SU-DHL-6 (cell line): ENCODE results near the gene SVIL.

Experiments
- CTCF ChIP-seq: fragments of 200-600 bp; sonication (generic); IDR thresholded peaks from one replicate; pipeline ENCODE4 v1.5.1; 2017; ENCODE audit warnings: antibody characterized with exemption, mild to moderate bottlenecking, low read length, moderate library complexity; ENCODE audit not compliant: insufficient read depth, poor library complexity, severe bottlenecking
- EZH2phosphoT487 ChIP-seq: fragments of 200-600 bp; sonication (generic), shearing (Covaris generic); conservative IDR thresholded peaks from 2 replicates; pipeline ENCODE4 v1.6.1; 2018; ENCODE audit warnings: mild to moderate bottlenecking, antibody characterized with exemption, low read length, moderate library complexity, mixed read lengths

DNA sequence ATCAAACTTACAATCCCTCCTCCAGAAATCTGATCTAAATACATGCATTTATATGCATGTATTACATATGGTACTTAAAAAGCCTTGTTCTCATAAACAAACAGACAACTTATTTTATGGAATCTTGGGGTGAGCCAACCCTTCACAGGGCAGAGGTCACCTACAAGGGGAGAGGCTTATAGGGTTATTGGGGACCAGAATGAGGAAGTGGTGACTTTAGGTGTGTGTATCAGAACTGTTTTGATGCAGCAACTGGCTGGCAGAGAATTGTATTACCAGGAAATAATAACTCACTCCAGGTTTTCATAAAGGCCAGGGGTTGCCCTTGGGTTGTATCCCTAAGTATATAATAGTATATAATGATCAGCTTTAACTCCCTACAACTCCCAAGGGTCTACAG is 91.1 kb downstream of the SVIL start:
- no peak for TF ChIP-seq CTCF
- TF ChIP-seq EZH2phosphoT487, result no peak
